ENCODE results near the gene CPAMD8. TPM values are rescaled to one million over a fixed set of nuclear protein-coding genes. Genes with fewer than 3 reads are reported as not detected.

The CPAMD8 gene
- total RNA-seq, 2 donors from 2014 or later = 6.2 to 6.3 TPM

- intact Hi-C loops (cut with DNase I) = no loop called here
- DNase-seq (ENCODE audit: low spot score) = no peak
These were observed 123.3 kb downstream of the CPAMD8 start for GRCh38 chr19:16903347-16903746.

GRCh38 chr19:16902545-16902944 is 124.1 kb downstream of the CPAMD8 start:
- intact Hi-C loops (cut with DNase I) = no loop called here

GRCh38 chr19:16901491-16902175 is 125.0 kb downstream of the CPAMD8 start:
- intact Hi-C loops (cut with DNase I) = no loop called here

More at GRCh38 chr19:16902545-16902944, 124.1 kb downstream of the CPAMD8 start:
- DNase-seq (ENCODE audit: low spot score) = no peak

GRCh38 chr19:16899566-16900075 is 127.0 kb downstream of the CPAMD8 start:
- intact Hi-C loops (cut with DNase I) = no loop called here
- DNase-seq (ENCODE audit: low spot score) = no peak

More at GRCh38 chr19:16901491-16902175, 125.0 kb downstream of the CPAMD8 start:
- no peak for DNase-seq (ENCODE audit: low spot score)

- intact Hi-C loops (cut with DNase I) = no loop called here
These were observed 128.1 kb downstream of the CPAMD8 start for GRCh38 chr19:16898361-16899015.

GRCh38 chr19:16897856-16898161 is 128.8 kb downstream of the CPAMD8 start:
- no peak for DNase-seq (ENCODE audit: low spot score)
- intact Hi-C loops (cut with DNase I) = no loop called here

More at GRCh38 chr19:16898361-16899015, 128.1 kb downstream of the CPAMD8 start:
- DNase-seq (ENCODE audit: low spot score) = no peak

- peak; percentile 98 for DNase-seq (ENCODE audit: low spot score)
- intact Hi-C loops (cut with DNase I) = no loop called here
These were observed 129.4 kb downstream of the CPAMD8 start for GRCh38 chr19:16897029-16897855.

- no peak for DNase-seq (ENCODE audit: low spot score)
- intact Hi-C loops (cut with DNase I) = no loop called here
These were observed 130.2 kb downstream of the CPAMD8 start for GRCh38 chr19:16896146-16897028.

GRCh38 chr19:16895467-16896145 is 131.0 kb downstream of the CPAMD8 start:
- intact Hi-C loops (cut with DNase I) = no loop called here
- no peak for DNase-seq (ENCODE audit: low spot score)

GRCh38 chr19:16894080-16894479 is 132.5 kb downstream of the CPAMD8 start:
- DNase-seq (ENCODE audit: low spot score) = no peak
- intact Hi-C loops (cut with DNase I) = loop anchor here in 1 of 2 donors (5.0 kb wide), 1 partner anchor 983 kb away; no protein-coding TSS in a partner anchor

GRCh38 chr19:16893686-16893989 is 133.0 kb downstream of the CPAMD8 start:
- DNase-seq (ENCODE audit: low spot score) = no peak
- intact Hi-C loops (cut with DNase I) = loop anchor here in 1 of 2 donors (5.0 kb wide), 1 partner anchor 984 kb away; no protein-coding TSS in a partner anchor

- DNase-seq (ENCODE audit: low spot score) = no peak
- intact Hi-C loops (cut with DNase I) = loop anchor here in 1 of 2 donors (5.0 kb wide), 1 partner anchor 984 kb away; no protein-coding TSS in a partner anchor
These were observed 133.5 kb downstream of the CPAMD8 start for GRCh38 chr19:16892868-16893685.

GRCh38 chr19:16892436-16892835 is 134.2 kb downstream of the CPAMD8 start:
- intact Hi-C loops (cut with DNase I) = loop anchor here in 1 of 2 donors (5.0 kb wide), 1 partner anchor 985 kb away; no protein-coding TSS in a partner anchor
- DNase-seq (ENCODE audit: low spot score) = no peak

- no peak for DNase-seq (ENCODE audit: low spot score)
- intact Hi-C loops (cut with DNase I) = loop anchor here in 1 of 2 donors (5.0 kb wide), 1 partner anchor 985 kb away; no protein-coding TSS in a partner anchor
These were observed 134.8 kb downstream of the CPAMD8 start for GRCh38 chr19:16891696-16892382.

GRCh38 chr19:16890461-16891184 is 136.0 kb downstream of the CPAMD8 start:
- no peak for DNase-seq (ENCODE audit: low spot score)

GRCh38 chr19:16889883-16890460 is 136.6 kb downstream of the CPAMD8 start:
- no peak for DNase-seq (ENCODE audit: low spot score)
- intact Hi-C loops (cut with DNase I) = loop anchor here in 1 of 2 donors (5.0 kb wide), 1 partner anchor 987 kb away; no protein-coding TSS in a partner anchor

More at GRCh38 chr19:16890461-16891184, 136.0 kb downstream of the CPAMD8 start:
- intact Hi-C loops (cut with DNase I) = loop anchor here in 1 of 2 donors (5.0 kb wide), 1 partner anchor 987 kb away; no protein-coding TSS in a partner anchor
